GM11168 (cell line): ENCODE results near the gene SDHAF1.
"Not testable (repeated sequence)": the region's sequence is repeated elsewhere in the genome, so short reads cannot be mapped to it uniquely, and the experiment has no call there.

Experiments
- in situ Hi-C: fragments of 300-500 bp; cut with MboI; formaldehyde crosslinking; loops from one replicate; pipeline ENCODE4 v1.12.0; 2022; ENCODE audit warnings: low sequenced_read_pairs; ENCODE audit not compliant: unreplicated experiment

The SDHAF1 gene

GRCh38 chr19:36014012-36014924, 19.3 kb downstream of the SDHAF1 start, which contains the start of gene ALKBH6:
Gene ALKBH6, minus strand, starts transcription at chr19:36014213. Its CDS starts 816 bp downstream, at chr19:36013397.
- in situ Hi-C loops, result no loop called here

DNA sequence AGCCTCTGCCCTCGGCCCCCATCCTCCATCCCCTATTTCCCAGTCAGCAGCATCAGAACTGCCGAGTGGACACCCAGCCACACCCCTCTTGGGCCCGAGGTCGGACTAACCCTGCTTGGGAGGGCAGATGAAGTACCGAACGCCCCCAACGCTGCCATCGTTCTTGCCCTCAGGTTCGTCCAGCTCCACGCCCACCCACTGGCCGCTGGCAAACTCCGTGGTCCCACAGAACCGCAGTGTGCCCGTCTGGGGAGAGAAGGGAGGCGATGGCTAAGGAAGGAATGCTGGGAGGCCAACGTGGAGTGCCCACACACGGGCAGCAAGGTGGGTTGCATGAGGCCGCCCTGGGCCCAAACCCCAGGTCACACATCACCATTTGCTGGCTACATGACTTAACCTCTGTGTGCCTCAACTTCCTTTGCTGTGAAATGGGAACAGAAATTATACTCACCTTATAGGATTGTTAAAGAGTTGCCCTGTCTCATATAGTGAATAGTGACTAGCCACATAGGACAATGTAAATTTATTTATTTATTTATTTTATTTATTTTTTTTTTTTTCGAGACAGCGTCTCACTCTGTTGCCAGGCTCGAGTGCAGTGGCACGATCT, 24.2 kb downstream of the SDHAF1 start:
- in situ Hi-C loops, result no loop called here

GRCh38 chr19:36023432-36023831, 28.4 kb downstream of the SDHAF1 start:
- in situ Hi-C loops, result no loop called here

- in situ Hi-C loops, result no loop called here
Measured at GRCh38 chr19:36025541-36025940, 30.6 kb downstream of the SDHAF1 start.

DNA sequence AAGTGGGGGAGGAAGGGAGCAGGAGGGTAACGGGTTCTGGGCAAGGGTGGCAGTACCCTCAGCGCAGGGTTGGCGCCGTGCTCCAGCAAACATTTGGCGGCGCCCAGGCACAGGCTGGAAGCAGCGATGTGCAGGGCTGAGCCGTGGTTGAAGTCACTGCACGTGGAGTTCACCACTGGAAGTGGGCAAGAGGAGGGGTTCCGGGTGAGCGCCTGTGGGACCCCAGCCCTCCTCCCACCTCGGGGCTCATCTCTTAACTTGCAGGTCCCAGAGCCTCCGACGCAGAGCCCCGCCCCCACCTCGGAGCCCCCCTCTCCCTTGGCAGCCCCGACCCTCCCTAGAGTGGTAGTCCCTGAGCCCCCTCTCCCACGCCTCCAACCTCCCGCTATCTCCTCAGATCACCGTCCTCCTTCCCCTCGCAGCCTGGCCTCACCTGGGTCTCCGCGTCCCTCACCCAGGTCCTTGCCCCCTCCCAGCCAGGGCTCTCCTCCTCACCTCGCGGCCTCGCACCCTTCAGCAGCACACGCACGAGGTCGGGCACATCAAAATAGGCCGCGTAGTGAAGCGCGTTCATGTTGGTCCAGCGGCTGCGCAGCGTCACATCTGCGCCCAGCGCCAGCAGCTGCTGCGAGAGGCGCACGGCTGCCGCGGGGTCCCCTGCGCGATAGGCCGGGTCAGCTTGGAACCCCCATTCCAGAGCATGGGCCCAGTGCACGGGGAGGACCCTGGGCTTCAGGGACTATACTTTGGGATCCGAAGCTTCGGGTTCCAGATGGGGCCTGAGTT, 31.3 kb downstream of the SDHAF1 start:
- in situ Hi-C loops, result no loop called here

GRCh38 chr19:36027696-36028095, 32.7 kb downstream of the SDHAF1 start:
- in situ Hi-C loops, result no loop called here

GRCh38 chr19:36028313-36029041, 33.5 kb downstream of the SDHAF1 start:
- in situ Hi-C loops, result no loop called here

- in situ Hi-C loops, result no loop called here
Measured at GRCh38 chr19:36030264-36031148, 35.5 kb downstream of the SDHAF1 start.

- in situ Hi-C loops, result no loop called here
Measured at GRCh38 chr19:36031308-36031707, 36.3 kb downstream of the SDHAF1 start.

DNA sequence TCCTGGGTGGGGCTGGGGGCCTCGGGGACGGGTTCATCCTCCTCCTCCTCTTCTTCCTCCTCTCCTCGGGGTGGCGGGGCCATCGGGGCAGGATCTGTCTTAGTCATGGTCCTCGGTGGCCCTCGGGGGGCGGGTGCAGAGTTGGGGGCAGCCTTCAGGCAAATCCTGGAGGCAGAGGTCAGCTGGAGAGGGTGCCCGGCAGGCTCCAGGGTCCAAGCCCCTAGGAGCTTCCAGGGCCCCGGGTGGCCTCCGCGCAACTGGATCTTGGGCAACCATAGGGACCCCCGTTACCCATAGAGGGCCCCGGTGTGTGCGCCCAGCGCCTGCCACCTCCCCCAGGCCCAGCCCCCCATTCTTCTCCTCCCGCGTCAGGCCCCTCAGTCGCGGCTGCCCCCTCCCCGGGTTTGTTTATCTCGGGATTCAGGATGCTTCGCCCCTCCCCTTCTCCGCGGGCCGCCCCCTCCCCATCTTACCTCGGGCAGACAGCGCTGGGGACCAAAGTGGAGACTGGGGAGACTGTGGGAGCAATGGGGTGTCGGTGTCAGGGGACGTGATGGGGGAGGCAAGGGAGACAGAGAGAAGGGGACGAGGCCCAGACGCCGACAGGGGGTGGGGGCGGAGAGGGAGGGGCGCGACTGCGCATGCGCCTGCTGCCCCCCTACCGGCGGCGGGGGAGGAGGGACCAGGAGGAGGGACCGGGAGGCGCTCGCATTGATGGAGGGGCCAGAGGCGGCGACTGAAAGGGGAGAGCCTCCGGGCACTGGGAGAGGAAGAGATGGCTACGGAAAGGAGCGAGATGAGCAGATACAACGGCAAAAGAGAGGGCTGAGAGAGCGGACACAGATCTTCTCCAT, 37.5 kb downstream of the SDHAF1 start, which contains the start of gene CLIP3:
CLIP3 (minus strand) TSS at position 623 of the 854 bp plus-strand sequence; CDS start at position 107, 516 bp downstream.
- in situ Hi-C loops, result no loop called here

GRCh38 chr19:36040495-36040894, 45.5 kb downstream of the SDHAF1 start:
- in situ Hi-C loops, result no loop called here

DNA sequence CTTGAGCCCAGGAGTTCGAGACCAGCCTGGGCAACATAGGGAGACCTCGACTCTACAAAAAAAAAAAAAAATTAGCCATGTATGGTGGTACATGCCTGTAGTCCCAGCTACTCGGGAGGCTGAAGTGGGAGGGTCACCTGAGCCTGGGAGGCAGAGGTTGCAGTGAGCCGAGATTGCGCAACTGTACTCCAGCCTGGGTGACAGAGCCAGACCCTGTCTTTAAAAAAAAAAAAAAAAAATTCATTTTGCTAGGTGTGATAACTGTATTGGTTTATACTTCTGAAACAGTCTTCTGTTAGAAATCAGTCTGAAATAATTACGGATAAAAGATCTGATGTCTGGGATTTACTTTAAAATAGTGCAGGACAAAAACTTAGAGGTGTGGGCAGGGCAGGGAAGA, 46.1 kb downstream of the SDHAF1 start:
- in situ Hi-C loops, result not testable (repeated sequence)

DNA sequence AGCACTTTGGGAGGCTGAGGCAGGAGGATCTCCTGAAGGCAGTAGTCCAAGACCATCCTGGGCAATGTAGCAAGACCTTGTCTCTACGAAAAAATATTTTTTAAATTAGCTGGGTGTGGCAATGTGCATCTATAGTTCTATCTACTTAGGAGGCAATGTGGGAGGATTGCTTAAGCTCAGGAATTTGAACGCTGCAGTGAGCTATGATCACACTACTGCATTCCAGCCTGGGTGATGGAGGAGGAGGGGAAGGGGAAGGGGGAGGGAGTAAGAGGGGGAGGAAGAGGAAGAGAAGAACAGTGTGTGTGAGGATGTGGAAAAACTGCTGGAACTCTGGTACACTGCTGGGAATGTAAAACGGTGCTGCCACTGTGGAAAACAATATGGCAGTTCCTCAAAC, 46.8 kb downstream of the SDHAF1 start:
- in situ Hi-C loops, result no loop called here

- in situ Hi-C loops, result no loop called here
Measured at GRCh38 chr19:36043952-36044351, 49.0 kb downstream of the SDHAF1 start.
